ENCODE measurements around the gene TMEM253.
A peak's percentile ranks its signal among the peaks of the same experiment; 100 is the strongest.

Gene TMEM253

GRCh38 chr14:21074398-21075272, 26.2 kb upstream of the TMEM253 start:
- Histone ChIP-seq H2BK12ac (ENCODE audit: low read length) (no peak overlapping the region), H3K9ac (ENCODE audit: low read depth, low read length, poor library complexity) (peak overlapping the region; percentile 21), H3K4me3 (ENCODE audit: low read length in 2 of 2) (no peak overlapping the region), H3K4me1 (ENCODE audit: control insufficient read depth in 2 of 2, insufficient read depth in 1 of 2, low read depth in 1 of 2, low read length in 2 of 2) (peaks cover 8% of the 10 kb centered on the region in 2 donors), H2AK5ac (ENCODE audit: low read depth, low read length) (no peak overlapping the region), H3K4ac (ENCODE audit: low read length) (no peak overlapping the region), H3K23ac (ENCODE audit: low read depth, low read length, poor library complexity) (no peak overlapping the region), H4K91ac (ENCODE audit: low read depth, low read length, poor library complexity) (no peak overlapping the region), H2AFZ (ENCODE audit: low read length) (no peak overlapping the region), H3K27me3 (ENCODE audit: control insufficient read depth in 3 of 3, insufficient read depth in 3 of 3, low read depth in 1 of 3, low read length in 3 of 3) (no peaks in the 10 kb centered on the region), H3K36me3 (replicated peaks in 1 of 2; ENCODE audit: control insufficient read depth in 2 of 2, insufficient read depth in 2 of 2, low read length in 2 of 2) (peaks cover 58 to 75% of the 10 kb centered on the region in 2 donors), H4K8ac (ENCODE audit: low read depth, low read length) (no peak overlapping the region), H3K14ac (ENCODE audit: low read length) (no peak overlapping the region), H3K27ac (replicated peaks; ENCODE audit: low read length) (no peak overlapping the region), H3K18ac (ENCODE audit: low read length) (peak overlapping the region; percentile 4), H2BK120ac (ENCODE audit: low read depth, low read length) (no peak overlapping the region), H2BK5ac (ENCODE audit: low read length) (no peak overlapping the region), H3K9me3 (replicated peaks in 1 of 2; ENCODE audit: control insufficient read depth in 2 of 2, insufficient read depth in 1 of 2, low read depth in 1 of 2, low read length in 2 of 2) (no peaks in the 10 kb centered on the region), H3K4me2 (ENCODE audit: insufficient read depth, low read length, poor library complexity, severe bottlenecking) (no peak overlapping the region), H2BK15ac (ENCODE audit: low read length) (no peak overlapping the region), H3K79me1 (ENCODE audit: low read depth, low read length) (peaks cover 7% of the 10 kb centered on the region)
- no CpG with 5 or more reads among the region's 26 CpGs for WGBS, 2 donors (ENCODE audit: extremely low coverage in 2 of 2, insufficient read length in 2 of 2, insufficient replicate concordance in 1 of 2)
- DNase-seq (ENCODE audit: low spot score) = no peak

DNA sequence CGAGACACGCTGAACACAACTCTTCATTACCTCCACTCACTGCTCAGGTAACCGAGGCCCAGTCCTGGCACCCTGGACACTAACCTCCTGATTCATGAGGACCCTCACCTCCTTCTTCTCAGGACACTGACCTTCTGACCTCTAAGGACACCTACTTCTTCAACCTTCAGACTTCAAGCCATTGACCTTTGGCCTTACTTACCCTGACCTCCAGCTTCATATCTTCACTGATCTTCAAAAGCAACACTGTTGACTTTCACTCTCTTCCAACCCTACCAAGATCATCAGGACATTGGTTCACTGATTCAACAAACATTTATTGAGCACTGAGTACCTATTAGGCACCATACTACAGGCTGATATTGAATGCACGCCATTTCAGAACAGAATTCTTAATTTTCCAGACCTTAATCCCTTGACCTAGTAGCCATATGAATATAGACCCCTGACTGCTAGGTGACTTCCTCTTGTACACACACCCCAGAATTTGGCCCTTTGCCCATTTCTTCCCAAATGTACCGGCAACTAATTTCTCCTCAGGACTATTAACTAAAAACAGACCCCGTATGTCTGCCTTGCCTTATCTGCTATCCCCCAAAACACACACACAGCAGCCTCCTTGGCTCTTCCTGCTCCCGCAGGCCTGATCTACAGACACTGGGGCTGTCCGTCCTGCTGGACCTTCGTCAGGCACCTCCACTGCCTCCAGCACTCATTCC, 25.0 kb upstream of the TMEM253 start:
- H2AFZ ChIP-seq (ENCODE audit: low read length) = no peak overlapping the region
- H3K4me3 ChIP-seq (ENCODE audit: low read length in 2 of 2) = no peak overlapping the region
- H3K18ac ChIP-seq (ENCODE audit: low read length) = no peak overlapping the region
- no CpG with 5 or more reads among the region's 9 CpGs for WGBS, 2 donors (ENCODE audit: extremely low coverage in 2 of 2, insufficient read length in 2 of 2, insufficient replicate concordance in 1 of 2)
- H3K9me3 ChIP-seq (replicated peaks in 1 of 2; ENCODE audit: control insufficient read depth in 2 of 2, insufficient read depth in 1 of 2, low read depth in 1 of 2, low read length in 2 of 2) = no peaks in the 10 kb centered on the region
- H2BK120ac ChIP-seq (ENCODE audit: low read depth, low read length) = no peak overlapping the region
- no peaks in the 10 kb centered on the region for H3K27me3 ChIP-seq (ENCODE audit: control insufficient read depth in 3 of 3, insufficient read depth in 3 of 3, low read depth in 1 of 3, low read length in 3 of 3)
- H3K4ac ChIP-seq (ENCODE audit: low read length) = no peak overlapping the region
- no peak overlapping the region for H4K91ac ChIP-seq (ENCODE audit: low read depth, low read length, poor library complexity)
- no peak overlapping the region for H3K27ac ChIP-seq (replicated peaks; ENCODE audit: low read length)
- H3K79me1 ChIP-seq (ENCODE audit: low read depth, low read length) = peaks cover 7% of the 10 kb centered on the region
- DNase-seq (ENCODE audit: low spot score) = no peak
- no peak overlapping the region for H2BK12ac ChIP-seq (ENCODE audit: low read length)
- H4K8ac ChIP-seq (ENCODE audit: low read depth, low read length) = no peak overlapping the region
- no peak overlapping the region for H3K4me2 ChIP-seq (ENCODE audit: insufficient read depth, low read length, poor library complexity, severe bottlenecking)
- no peak overlapping the region for H2BK15ac ChIP-seq (ENCODE audit: low read length)
- H2AK5ac ChIP-seq (ENCODE audit: low read depth, low read length) = no peak overlapping the region
- no peak overlapping the region for H3K23ac ChIP-seq (ENCODE audit: low read depth, low read length, poor library complexity)
- no peak overlapping the region for H3K14ac ChIP-seq (ENCODE audit: low read length)
- peaks cover 8% of the 10 kb centered on the region in 2 donors for H3K4me1 ChIP-seq (ENCODE audit: control insufficient read depth in 2 of 2, insufficient read depth in 1 of 2, low read depth in 1 of 2, low read length in 2 of 2)
- H3K36me3 ChIP-seq (replicated peaks in 1 of 2; ENCODE audit: control insufficient read depth in 2 of 2, insufficient read depth in 2 of 2, low read length in 2 of 2) = peaks cover 66 to 87% of the 10 kb centered on the region in 2 donors
- peak overlapping the region; percentile 55 for H3K9ac ChIP-seq (ENCODE audit: low read depth, low read length, poor library complexity)
- H2BK5ac ChIP-seq (ENCODE audit: low read length) = no peak overlapping the region

DNA sequence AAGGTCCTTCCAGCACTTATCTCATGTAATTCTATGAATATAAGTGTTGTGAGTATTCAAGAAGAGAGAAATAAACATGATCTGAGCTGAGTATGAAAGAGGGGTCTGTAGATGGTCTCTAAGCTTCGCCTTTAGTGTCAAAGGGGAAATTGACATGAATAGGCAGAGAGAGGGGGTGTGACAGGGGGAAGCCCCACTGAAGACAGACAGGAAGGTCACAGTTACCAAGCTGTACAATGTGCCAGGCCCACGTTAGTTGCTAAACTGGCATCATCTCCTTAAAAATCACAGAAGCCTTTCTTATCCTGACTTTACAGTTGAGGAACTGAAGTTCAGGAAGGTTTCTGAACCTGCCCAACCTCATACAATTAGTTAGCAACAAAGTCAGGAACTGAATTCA, 23.2 kb upstream of the TMEM253 start:
- H3K14ac ChIP-seq (ENCODE audit: low read length) = no peak overlapping the region
- no peak overlapping the region for H3K4me2 ChIP-seq (ENCODE audit: insufficient read depth, low read length, poor library complexity, severe bottlenecking)
- no peak overlapping the region for H3K4me3 ChIP-seq (ENCODE audit: low read length in 2 of 2)
- peaks cover 0 to 2% of the 10 kb centered on the region in 2 donors for H3K4me1 ChIP-seq (ENCODE audit: control insufficient read depth in 2 of 2, insufficient read depth in 1 of 2, low read depth in 1 of 2, low read length in 2 of 2)
- peaks cover 81 to 100% of the 10 kb centered on the region in 2 donors for H3K36me3 ChIP-seq (replicated peaks in 1 of 2; ENCODE audit: control insufficient read depth in 2 of 2, insufficient read depth in 2 of 2, low read length in 2 of 2)
- H2BK12ac ChIP-seq (ENCODE audit: low read length) = no peak overlapping the region
- H2BK15ac ChIP-seq (ENCODE audit: low read length) = no peak overlapping the region
- no CpG with 5 or more reads among the region's 2 CpGs for WGBS, 2 donors (ENCODE audit: extremely low coverage in 2 of 2, insufficient read length in 2 of 2, insufficient replicate concordance in 1 of 2)
- H3K79me1 ChIP-seq (ENCODE audit: low read depth, low read length) = peaks cover 6% of the 10 kb centered on the region
- H3K9ac ChIP-seq (ENCODE audit: low read depth, low read length, poor library complexity) = no peak overlapping the region
- no peak overlapping the region for H3K4ac ChIP-seq (ENCODE audit: low read length)
- H3K27ac ChIP-seq (replicated peaks; ENCODE audit: low read length) = no peak overlapping the region
- no peaks in the 10 kb centered on the region for H3K9me3 ChIP-seq (replicated peaks in 1 of 2; ENCODE audit: control insufficient read depth in 2 of 2, insufficient read depth in 1 of 2, low read depth in 1 of 2, low read length in 2 of 2)
- H3K18ac ChIP-seq (ENCODE audit: low read length) = no peak overlapping the region
- H2AK5ac ChIP-seq (ENCODE audit: low read depth, low read length) = no peak overlapping the region
- no peak overlapping the region for H2BK5ac ChIP-seq (ENCODE audit: low read length)
- no peak overlapping the region for H2BK120ac ChIP-seq (ENCODE audit: low read depth, low read length)
- no peak overlapping the region for H2AFZ ChIP-seq (ENCODE audit: low read length)
- H3K23ac ChIP-seq (ENCODE audit: low read depth, low read length, poor library complexity) = no peak overlapping the region
- H4K91ac ChIP-seq (ENCODE audit: low read depth, low read length, poor library complexity) = no peak overlapping the region
- no peak overlapping the region for H4K8ac ChIP-seq (ENCODE audit: low read depth, low read length)
- H3K27me3 ChIP-seq (ENCODE audit: control insufficient read depth in 3 of 3, insufficient read depth in 3 of 3, low read depth in 1 of 3, low read length in 3 of 3) = no peaks in the 10 kb centered on the region
- DNase-seq (ENCODE audit: low spot score) = no peak

GRCh38 chr14:21078287-21078686, 22.6 kb upstream of the TMEM253 start:
- Histone ChIP-seq H3K18ac (ENCODE audit: low read length) (no peak overlapping the region), H3K4ac (ENCODE audit: low read length) (no peak overlapping the region), H4K8ac (ENCODE audit: low read depth, low read length) (no peak overlapping the region), H2BK12ac (ENCODE audit: low read length) (no peak overlapping the region), H3K9ac (ENCODE audit: low read depth, low read length, poor library complexity) (no peak overlapping the region), H3K27ac (replicated peaks; ENCODE audit: low read length) (no peak overlapping the region), H2BK120ac (ENCODE audit: low read depth, low read length) (no peak overlapping the region), H3K4me3 (ENCODE audit: low read length in 2 of 2) (no peak overlapping the region), H3K4me1 (ENCODE audit: control insufficient read depth in 2 of 2, insufficient read depth in 1 of 2, low read depth in 1 of 2, low read length in 2 of 2) (no peaks in the 10 kb centered on the region), H3K14ac (ENCODE audit: low read length) (no peak overlapping the region), H2AK5ac (ENCODE audit: low read depth, low read length) (no peak overlapping the region), H2BK5ac (ENCODE audit: low read length) (no peak overlapping the region), H3K4me2 (ENCODE audit: insufficient read depth, low read length, poor library complexity, severe bottlenecking) (no peak overlapping the region), H2BK15ac (ENCODE audit: low read length) (no peak overlapping the region), H3K9me3 (replicated peaks in 1 of 2; ENCODE audit: control insufficient read depth in 2 of 2, insufficient read depth in 1 of 2, low read depth in 1 of 2, low read length in 2 of 2) (no peaks in the 10 kb centered on the region), H3K23ac (ENCODE audit: low read depth, low read length, poor library complexity) (no peak overlapping the region), H3K27me3 (ENCODE audit: control insufficient read depth in 3 of 3, insufficient read depth in 3 of 3, low read depth in 1 of 3, low read length in 3 of 3) (no peaks in the 10 kb centered on the region), H4K91ac (ENCODE audit: low read depth, low read length, poor library complexity) (no peak overlapping the region), H3K36me3 (replicated peaks in 1 of 2; ENCODE audit: control insufficient read depth in 2 of 2, insufficient read depth in 2 of 2, low read length in 2 of 2) (peaks cover 80 to 99% of the 10 kb centered on the region in 2 donors), H2AFZ (ENCODE audit: low read length) (no peak overlapping the region), H3K79me1 (ENCODE audit: low read depth, low read length) (peaks cover 6% of the 10 kb centered on the region)
- no CpG with 5 or more reads among the region's 5 CpGs for WGBS, 2 donors (ENCODE audit: extremely low coverage in 2 of 2, insufficient read length in 2 of 2, insufficient replicate concordance in 1 of 2)
- DNase-seq (ENCODE audit: low spot score) = no peak

All from neuronal stem cell (in vitro differentiated cells).